HG02973 (cell line): ENCODE measurements around the gene PLAC8.
"Not testable (repeated sequence)": the region's sequence is repeated elsewhere in the genome, so short reads cannot be mapped to it uniquely, and the experiment has no call there.

Source experiments
- ATAC-seq: cut with Tn5 transposase; IDR thresholded peaks from one replicate; pipeline ENCODE4 v1.9.1; 2021; ENCODE audit warnings: moderate library complexity; ENCODE audit not compliant: unreplicated experiment

The PLAC8 gene, protein sequence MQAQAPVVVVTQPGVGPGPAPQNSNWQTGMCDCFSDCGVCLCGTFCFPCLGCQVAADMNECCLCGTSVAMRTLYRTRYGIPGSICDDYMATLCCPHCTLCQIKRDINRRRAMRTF

DNA sequence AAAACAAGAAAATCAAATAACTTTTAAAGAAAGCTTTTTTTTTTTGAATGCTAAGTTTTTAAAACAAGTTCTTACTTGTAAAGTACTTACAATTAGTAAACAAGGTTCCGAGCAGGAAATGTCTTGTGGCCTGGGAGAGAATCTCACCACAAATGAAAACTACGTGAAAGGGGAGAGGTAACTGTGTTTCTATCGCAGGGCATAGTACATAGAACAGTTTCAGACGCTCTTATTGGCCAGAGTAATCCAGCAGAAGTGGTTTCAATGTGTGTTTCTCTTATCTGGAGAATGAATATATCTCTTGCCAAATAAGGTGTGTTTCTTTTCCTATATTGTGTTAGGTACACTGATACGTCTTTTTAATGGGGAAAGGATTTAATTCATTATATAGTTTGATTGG is at the start of gene PLAC8:
Gene PLAC8 (minus strand): TSS at position 154 of the 400 bp plus-strand sequence. CDS start 6,808 bp downstream, outside the sequence.
- peak; percentile 45 for ATAC-seq

DNA sequence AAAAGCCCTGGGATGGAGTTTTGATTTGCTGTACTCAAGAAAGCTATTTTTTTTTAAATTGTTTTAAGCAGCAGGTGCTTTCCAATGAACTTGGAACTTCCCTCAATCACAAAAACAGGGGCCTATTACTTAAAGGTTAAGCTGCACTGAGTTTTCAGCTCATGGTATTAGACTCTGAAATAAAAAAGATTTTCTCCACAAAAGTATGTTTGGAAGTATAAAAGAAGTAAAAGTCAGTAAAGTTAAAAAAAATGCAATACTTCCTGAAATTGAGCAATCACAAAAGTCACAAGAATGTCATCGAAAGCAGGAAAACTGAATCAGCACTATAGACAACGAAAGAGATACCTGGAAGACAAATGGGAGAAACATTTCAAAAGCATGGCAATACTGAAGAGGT is 38.9 kb upstream of the PLAC8 start:
- no peak for ATAC-seq

DNA sequence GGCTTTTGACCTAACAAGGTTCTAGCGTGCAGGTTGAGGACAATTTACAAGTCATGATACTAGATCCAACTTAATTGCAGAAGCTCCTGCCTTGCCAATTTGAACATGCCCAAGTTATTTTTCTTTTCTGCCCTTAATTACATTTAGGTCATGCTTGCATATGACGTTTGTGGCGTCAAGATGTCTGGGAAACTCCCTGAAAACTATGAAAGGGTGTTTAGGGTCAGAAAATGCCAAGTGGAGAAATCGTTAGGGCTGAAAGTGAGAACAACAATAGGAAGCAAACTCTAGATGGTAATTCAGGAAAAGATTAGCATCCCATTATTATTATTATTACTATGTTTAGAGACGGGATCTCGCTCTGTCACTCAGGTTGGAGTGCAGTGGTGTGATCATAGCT is 38.2 kb upstream of the PLAC8 start:
- no peak for ATAC-seq

DNA sequence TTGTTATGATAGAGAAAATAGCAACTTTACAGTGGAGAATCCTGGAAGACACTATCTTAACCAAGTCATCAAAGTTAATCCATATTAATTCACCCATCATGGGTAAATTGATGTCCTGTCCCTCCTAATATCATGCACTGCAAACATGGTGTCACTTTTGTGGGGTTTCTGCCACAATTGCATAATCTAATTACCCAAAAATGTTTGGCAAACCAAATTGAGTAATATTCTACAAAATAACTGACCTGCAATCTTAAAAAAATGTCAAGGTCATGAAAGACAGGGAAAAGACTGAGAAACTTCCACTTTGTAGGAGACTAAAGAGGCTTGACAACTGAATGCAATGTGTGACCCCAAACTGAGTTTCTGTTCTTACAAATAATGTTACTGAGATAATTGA is 37.1 kb upstream of the PLAC8 start:
- no peak for ATAC-seq

DNA sequence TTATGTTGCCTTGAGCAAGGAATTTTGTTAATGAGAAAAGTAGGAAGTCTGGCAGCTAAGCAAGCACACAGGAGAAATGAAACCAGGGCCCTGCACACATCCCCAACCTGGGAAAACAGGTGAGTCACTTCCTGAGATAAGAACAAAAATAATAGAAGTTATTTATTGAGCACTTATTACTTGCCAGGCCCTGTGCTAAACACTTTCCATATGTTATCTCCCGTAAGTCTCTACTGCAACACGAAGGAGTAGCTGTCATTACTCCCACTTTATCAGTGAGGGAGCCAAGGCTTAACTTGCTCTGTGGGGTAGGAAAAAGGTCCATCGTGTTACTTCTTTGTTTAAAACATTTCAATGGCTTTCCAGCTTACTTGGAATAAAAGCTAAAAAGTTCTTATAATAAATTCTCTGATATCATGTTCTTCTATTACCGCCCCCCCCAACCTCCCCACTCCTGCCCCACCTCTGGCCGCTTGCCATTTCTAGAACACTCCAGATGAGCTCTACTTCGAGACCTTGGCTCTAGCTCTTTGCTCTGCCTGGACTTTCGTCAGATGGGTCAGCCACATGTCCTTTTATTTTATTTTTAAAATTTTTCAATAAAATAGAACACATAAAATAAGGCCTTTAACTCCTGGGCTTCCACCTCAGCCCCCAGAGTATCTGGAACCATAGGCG is 36.3 kb upstream of the PLAC8 start:
- no peak for ATAC-seq

DNA sequence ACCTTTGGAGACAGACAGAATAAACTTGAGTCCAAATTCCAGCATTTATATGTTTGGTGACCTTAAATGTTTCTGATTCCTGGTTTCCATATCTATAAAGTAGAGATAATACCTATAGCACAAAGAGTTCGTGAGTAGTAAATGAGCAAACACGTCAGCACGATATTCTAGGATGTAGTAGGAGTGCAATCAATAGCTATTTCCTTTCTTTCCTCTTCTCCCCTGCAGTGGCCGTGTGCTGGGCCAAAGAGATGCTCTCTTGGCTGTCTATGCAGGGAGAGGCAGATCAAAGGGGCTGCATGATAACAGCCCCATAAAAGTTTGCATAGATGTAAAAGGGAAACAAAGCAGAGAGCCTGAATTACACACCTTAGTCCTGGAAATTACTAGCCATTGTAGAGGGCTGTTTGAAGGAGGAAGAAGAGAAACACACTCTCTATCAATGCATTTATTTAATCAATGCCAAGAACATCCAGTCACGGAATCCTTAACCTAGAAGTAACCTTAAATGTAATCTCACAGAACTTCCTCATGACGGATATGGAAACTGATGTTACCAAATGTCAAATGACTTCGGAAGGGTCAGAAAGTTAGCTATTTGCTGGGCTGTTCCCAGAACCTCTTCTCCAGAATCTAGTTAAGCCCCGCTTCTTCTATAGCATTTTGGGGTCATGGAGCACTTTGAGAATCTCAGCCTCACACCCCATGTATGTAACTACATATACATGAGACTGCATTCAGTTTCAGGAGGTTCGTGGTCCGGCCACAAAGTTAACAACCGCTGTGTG is 35.5 kb upstream of the PLAC8 start:
- no peak for ATAC-seq

DNA sequence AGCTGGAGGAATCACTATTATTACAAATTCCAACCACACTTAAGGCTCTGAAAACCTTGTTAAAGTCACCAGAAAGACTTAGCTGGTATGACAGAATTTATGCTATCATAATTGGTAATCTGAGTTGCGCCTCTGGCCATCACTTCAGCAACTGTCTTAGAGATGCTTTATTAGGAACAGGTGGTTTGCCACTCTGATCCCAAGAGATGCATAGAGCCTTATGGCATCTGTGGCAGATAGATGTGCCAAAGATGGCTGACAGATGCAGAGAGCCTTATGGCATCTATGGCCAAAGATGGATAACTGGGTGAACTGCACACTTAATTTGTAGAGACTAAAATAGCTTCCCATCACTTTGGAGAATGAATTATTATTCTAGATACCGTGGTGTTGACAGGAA is 32.3 kb upstream of the PLAC8 start:
- no peak for ATAC-seq

DNA sequence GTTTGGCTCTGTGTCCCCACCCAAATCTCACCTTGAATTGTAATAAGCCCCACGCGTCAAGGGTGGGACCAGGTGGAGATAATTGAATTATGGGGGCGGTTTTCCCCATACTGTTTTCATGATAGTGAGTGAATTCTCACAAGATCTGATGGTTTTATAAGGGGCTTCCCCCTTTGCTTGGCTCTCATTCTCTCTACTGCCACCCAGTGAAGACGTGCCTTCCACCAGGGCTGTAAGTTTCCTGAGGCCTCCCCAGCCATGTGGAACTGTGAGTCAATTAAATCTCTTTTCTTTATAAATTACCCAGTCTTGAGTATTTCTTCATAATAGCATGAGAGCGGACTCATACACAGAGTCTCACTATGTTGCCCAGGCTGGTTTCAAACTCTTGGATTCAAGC is 31.2 kb upstream of the PLAC8 start:
- ATAC-seq = not testable (repeated sequence)

DNA sequence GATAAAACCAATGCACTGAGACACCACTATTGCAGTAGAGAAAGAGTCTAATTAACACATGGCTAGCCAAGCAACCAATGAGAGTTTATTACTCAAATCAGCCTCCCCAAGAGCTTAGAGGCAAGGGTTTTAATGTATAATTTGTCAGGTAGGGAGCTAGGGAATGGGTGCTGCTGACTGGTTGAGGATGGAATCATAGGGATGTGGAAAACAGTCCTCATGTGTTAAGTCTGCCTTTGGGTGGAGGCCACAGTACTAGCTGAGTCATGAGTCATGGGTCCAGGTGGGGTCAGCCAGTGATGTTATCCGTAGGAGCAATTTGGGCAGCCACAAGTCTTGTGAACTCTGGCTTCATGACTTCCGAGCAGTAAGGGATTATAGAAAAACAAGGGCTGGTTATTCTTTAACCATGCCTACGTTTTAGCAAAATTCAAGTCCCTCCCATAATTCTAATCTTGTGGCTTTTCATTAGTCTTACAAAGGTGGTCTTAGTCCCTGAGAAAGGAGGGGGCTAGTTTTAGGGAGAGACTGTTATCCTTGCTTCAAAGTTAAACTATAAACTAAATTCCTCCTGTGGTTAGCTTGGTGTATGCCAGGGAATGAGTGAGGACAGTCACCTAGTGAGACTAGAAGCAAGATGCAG is 25.1 kb upstream of the PLAC8 start:
- ATAC-seq = no peak

DNA sequence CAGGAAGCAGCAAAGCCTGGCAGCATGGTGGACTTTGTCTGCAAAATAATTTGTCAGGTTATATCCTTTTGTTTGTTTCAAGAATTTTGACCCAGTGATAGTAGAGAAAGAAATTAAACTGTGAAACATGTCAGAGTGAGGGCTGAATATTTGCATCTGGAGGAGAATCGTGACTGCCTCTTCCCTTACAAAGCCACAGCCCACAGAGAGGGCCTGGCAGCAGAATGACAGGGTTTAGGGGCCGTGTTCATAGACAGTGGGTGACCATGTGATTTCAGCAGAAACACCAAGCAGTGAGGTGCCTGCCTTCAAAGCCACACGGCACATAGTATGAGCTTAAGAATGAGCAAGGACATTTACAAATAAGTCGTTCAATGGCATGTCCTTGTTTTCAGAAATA is 24.4 kb upstream of the PLAC8 start:
- ATAC-seq = no peak

DNA sequence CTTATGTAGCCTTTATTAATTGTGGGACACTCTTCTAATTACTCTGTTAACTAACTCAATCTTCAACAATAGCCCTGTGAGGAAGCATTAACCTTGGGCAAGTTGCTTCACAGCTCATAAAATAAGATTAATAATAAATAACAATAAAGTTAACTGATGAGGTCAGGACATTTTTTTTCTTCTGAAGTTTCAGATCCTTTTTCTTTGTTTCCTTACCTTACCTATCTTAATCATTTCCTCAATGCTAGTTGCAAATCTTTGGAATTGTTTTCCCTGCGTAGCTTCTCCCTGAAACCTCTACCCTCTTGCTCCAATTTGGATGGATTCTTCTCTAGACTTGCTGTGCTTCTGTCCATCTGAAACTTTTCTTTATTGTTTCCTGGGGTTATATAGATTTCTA is 17.5 kb upstream of the PLAC8 start:
- ATAC-seq = no peak

DNA sequence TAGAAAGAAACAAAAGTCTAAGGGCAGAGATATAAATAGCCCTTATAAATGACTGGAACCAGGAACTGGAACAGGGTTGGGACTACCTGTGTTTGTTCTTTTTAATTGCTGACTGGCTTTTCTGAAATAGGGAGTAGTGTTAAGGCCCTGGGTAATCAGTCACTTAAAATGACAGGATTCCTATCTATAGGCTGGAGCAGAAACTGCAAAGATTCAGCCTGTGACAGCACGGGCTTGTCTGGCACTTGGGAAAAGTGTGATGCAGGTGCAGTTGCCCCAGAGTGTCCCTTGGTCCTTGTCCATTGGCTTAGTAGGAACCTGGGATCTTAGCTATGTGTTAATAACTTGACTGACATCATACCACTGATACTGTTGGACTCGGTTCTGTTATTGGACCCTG is 14.7 kb upstream of the PLAC8 start:
- ATAC-seq = no peak

DNA sequence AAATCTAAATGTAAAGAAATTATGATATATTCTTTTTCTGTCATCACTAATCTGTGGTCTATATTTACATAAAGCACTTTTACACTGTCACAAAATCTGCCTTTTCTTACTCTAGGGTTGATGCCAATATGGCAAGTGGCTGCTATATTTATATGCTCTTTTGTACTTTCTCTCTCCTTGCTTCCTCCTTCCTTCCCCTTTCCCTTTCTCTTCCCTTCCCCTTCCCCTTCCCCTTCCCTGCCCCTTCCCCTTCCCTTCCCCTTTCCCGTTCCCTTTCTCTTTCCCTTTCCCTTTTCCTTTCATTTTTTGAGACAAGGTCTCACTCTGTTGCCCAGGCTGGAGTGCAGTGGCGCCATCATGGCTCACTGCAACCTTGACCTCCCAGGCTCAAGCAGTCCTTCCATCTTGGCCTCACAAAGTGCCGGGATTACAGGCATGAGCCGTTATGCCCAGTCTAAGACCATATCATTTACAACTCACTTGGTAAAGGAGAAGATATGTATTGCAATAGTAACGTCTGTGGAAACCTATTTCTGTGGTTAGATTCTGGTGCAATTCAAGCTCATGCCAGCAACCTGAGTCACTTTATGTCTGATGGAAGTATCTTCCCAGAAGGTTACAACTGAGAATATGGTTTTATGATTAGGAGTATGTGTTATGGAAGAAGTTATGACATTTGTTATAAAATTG is 13.9 kb upstream of the PLAC8 start:
- ATAC-seq = no peak

DNA sequence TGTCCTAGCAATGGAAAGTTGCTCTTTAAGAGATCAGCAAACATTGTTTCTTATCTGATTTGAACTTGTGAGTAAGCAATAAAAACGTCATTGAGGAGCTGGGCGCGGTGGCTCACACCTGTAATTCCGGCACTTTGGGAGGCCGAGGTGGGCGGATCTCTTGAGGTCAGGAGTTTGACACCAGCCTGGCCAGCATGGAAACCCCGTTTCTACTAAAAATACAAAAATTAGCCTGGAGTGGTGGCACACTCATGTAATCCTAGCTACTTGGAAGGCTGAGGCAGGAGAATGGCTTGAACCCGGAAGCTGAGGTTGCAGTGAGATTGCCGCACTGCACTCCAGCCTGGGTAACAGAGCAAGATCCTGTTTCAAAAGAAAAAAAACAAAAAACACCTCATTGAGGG is 11.2 kb upstream of the PLAC8 start:
- ATAC-seq = no peak

DNA sequence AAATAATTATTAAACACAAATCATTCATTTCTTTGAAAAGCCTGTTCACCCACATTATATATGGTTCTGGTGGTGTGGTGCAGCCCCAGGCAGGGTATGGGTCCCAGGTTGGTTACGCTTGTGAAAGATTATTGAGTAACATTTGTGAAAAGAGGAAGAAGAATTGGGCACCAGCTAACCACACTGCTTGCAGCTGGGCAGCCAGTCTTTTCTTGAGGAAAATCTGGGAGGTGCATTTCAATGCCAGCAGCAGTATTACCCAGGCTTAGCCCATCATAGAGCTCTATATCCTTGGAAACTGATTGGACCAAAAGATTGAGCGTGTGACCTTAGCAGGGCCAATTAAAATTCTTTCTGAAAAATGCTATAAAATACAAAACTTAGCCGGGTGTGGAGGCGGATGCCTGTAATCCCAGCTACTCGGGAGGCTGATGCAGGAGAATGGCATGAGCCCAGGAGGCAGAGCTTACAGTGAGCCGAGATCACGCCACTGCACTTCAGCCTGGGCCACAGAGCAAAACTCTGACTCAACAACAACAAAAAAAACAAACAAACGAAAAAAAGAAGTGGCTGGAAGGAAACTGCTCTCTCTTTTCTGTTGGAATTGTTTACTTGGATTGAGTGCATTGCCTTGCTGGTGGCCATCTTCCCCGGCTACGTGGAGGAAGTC is 9.7 kb upstream of the PLAC8 start:
- no peak for ATAC-seq

DNA sequence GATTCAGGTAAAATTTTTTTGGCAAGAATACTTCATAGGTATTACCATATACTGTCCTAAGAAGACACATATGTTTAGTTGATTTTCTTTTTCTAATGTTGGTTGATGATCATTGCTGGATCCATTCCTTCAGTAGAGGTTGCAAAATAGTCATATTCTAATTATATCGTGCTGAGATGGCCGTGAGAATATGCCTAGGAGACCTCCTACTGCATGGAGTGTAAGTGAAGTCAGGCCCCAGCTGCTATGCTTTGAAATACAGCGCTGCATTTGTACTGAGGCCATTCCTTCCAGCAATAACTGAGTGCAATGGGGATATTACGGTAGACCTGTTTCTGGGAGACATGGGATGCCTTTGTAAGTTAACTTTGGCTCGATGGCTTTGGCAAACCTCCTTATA is 6.7 kb upstream of the PLAC8 start:
- no peak for ATAC-seq

DNA sequence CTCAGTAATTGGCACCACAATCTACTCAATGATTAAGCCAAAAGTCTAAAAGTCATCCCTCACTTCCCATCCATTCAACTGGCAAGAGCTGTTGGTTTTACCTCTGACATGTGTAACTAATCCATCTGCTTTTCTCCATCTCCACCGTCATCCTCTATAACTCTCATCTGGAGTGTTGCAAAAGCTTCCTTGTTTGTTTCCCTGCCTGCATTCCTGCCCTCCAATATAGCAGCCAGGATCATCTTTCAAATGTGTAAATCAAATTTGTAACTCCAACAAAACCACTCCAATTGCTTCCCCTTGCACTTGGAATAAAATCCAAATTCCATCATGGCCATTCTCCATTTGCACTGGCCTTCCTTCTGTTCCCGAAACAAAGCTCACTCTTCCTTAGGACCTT is 4.3 kb upstream of the PLAC8 start:
- no peak for ATAC-seq

DNA sequence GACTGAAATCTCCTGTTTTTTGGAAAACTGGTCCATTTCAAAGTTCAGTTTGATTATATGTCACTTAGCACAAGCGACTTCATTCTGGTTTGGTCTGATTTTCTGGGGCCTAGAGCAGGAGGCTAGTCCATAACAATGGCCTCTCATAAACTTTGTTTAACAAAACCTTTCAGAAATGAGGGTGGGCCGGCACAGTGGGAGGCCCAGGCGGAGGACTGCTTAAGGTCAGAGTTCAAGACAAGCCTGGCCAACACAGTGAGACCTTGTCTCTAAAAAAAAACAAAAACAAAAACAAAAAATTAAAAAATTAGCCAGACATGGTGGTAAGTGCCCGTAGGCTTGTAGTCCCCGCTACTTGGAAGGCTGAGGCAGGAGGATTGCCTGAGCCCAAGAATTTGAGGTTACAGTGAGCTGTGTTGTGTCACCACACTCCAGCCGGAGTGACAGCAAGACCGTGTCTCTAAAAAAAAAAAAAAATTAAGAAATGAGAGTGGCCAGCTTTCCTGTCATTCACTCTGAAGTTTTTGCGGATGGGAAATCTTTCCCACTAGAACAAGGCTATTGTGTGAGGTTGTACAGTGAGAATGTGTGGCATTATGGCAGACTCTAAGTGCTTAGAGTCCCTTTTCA is 1.2 kb upstream of the PLAC8 start:
- no peak for ATAC-seq

DNA sequence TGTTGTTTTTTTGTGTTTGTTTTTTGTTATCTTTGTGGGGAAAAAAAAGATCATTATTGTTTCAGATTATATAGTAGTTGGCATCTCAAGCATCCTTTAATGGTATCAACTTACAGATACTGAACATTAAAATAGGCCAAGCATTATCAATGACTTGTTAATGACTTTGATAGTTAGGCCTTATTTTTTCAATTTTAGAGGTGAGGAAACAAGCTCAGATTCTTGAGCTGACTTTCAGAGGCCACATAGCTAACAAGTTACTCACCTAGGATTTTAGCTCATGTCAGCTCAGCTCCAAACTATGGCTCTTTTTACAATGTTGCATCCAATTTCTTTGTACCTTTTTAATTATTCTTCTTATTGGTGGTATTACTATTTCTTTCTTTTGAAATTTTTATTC is 471 bp upstream of the PLAC8 start:
- ATAC-seq = no peak

DNA sequence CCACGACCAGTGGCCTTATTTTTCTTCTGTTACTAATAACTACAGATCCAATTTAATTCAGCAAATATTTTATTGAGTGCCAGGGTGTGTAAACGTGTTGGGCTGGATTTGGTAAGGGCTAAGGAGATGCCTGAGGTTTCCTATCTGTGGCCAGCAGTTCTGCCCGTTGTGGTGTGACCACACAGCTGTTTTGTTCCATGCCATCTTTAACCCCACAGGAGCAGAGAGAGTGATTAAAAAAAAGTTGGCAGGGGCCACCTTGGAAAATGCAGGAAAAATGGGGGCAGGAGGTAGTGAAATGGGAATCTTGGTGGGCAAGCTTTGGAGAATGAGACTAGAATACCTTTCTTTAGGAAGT is 1.1 kb downstream of the PLAC8 start:
- no peak for ATAC-seq
